Esophagus squamous epithelium (tissue), 5 donors: ENCODE results near the gene CCDC88C. TPM values are rescaled to one million over a fixed set of nuclear protein-coding genes. Genes with fewer than 3 reads are reported as not detected.

Source experiments
- DNase-seq: peaks from one replicate; lab custom pipeline; 2025; lab: John Stamatoyannopoulos, UW
- H3K27ac ChIP-seq, 4 donors: fragments of 200-600 bp; sonication (generic); one replicate each; pipeline ENCODE4 v1.5.1; 2016 to 2019; ENCODE audit warnings: mild to moderate bottlenecking in 1 of 4
- H3K27me3 ChIP-seq, 4 donors: fragments of 200-600 bp; sonication (generic); 1 replicate in 3 of 4; 2 replicates in 1 of 4; pipeline versions ENCODE4 v1.5.1 to v1.6.0; 2017 to 2021; ENCODE audit warnings: antibody characterized with exemption in 1 of 4
- H3K36me3 ChIP-seq, 3 donors: fragments of 200-600 bp; sonication (generic); one replicate each; pipeline ENCODE4 v1.5.1; 2016 to 2019
- H3K4me1 ChIP-seq, 3 donors: fragments of 200-600 bp; sonication (generic); one replicate each; pipeline ENCODE4 v1.5.1; 2017 to 2019
- H3K4me3 ChIP-seq, 4 donors: fragments of 200-600 bp; sonication (generic); 1 replicate in 3 of 4; 2 replicates in 1 of 4; pipeline ENCODE4 v1.5.1; 2016 to 2019; ENCODE audit warnings: mild to moderate bottlenecking in 2 of 4, moderate library complexity in 1 of 4
- H3K9me3 ChIP-seq, 3 donors: fragments of 200-600 bp; sonication (generic); one replicate each; pipeline ENCODE4 v1.5.1; 2016 to 2019
- POLR2A ChIP-seq, 4 donors: fragments of 450-650 bp; IDR thresholded peaks; one replicate each; pipeline ENCODE4 v1.6.1; 2017; ENCODE audit warnings: antibody characterized with exemption in 4 of 4, mild to moderate bottlenecking in 4 of 4, moderate library complexity in 3 of 4
- WGBS, 2 donors: methylation state at CpG; one replicate each; pipeline ENCODE4 v1.1.5; 2018; 5-methylcytosine and 5-hydroxymethylcytosine counted together
- intact Hi-C: fragments of 100-400 bp; cut with DNase I; formaldehyde crosslinking; loops from one replicate; pipeline ENCODE4 v1.15.0; 2022
- total RNA-seq, 4 donors: library from RNA; depleted of rRNA; stranded (reverse); fragments of >200 nt; gene quantifications; one replicate each; pipeline ENCODE4 v1.1.0, GENCODE V29; 2016
- TF ChIP-seq, protein P1 (sequence below), 6 experiments: fragments of 450-650 bp in 4 of 6; fragments of 200-600 bp in 2 of 6; sonication (generic) in 2 of 6; IDR thresholded peaks; one replicate each; pipeline ENCODE4 v1.5.1; 2016 to 2019; ENCODE audit warnings: antibody characterized with exemption in 6 of 6, mild to moderate bottlenecking in 4 of 6, moderate library complexity in 4 of 6
- donor health status: DM: yes; HTN: yes; CAD: no.

The CCDC88C gene
- total RNA-seq, 4 donors from 2014 or later = 23.2 to 31.5 (median 29.9) TPM

DNA sequence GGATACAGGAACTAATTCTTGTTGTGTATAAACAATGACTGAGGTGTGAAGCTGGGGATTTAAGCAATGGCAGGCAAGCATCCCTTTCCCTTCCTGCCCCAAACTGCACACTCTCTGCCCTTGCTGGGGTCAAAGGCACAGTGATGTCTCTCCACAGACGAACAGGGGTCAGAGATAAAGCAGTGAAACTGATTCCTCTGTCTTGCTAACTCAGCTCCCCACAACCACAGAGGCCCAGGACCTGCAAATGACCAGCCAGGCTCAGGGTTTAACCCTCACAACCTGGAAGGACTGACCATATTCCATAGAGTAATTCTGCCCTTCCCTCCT, 67.2 kb downstream of the CCDC88C start:
- Histone ChIP-seq H3K27me3 (no peaks in the 10 kb centered on the region), H3K27ac (peak overlapping the region; percentile 59 to 84 (median 64)), H3K9me3 (no peaks in the 10 kb centered on the region), H3K4me3 (peak overlapping the region in 2 of 4 donors; percentile 11 to 46), H3K36me3 (no peaks in the 10 kb centered on the region), H3K4me1 (peaks cover 40 to 91% (median 67%) of the 10 kb centered on the region in 3 donors)
- TF ChIP-seq, protein P1, sequence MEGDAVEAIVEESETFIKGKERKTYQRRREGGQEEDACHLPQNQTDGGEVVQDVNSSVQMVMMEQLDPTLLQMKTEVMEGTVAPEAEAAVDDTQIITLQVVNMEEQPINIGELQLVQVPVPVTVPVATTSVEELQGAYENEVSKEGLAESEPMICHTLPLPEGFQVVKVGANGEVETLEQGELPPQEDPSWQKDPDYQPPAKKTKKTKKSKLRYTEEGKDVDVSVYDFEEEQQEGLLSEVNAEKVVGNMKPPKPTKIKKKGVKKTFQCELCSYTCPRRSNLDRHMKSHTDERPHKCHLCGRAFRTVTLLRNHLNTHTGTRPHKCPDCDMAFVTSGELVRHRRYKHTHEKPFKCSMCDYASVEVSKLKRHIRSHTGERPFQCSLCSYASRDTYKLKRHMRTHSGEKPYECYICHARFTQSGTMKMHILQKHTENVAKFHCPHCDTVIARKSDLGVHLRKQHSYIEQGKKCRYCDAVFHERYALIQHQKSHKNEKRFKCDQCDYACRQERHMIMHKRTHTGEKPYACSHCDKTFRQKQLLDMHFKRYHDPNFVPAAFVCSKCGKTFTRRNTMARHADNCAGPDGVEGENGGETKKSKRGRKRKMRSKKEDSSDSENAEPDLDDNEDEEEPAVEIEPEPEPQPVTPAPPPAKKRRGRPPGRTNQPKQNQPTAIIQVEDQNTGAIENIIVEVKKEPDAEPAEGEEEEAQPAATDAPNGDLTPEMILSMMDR (IDR thresholded peaks at IDR 0.05) = no peak
- no peak for TF ChIP-seq POLR2A (IDR thresholded peaks at IDR 0.05)
- WGBS, 2 donors = no CpG with 5 or more reads among the region's 1 CpG
- no peak for DNase-seq
- intact Hi-C loops = no loop called here

DNA sequence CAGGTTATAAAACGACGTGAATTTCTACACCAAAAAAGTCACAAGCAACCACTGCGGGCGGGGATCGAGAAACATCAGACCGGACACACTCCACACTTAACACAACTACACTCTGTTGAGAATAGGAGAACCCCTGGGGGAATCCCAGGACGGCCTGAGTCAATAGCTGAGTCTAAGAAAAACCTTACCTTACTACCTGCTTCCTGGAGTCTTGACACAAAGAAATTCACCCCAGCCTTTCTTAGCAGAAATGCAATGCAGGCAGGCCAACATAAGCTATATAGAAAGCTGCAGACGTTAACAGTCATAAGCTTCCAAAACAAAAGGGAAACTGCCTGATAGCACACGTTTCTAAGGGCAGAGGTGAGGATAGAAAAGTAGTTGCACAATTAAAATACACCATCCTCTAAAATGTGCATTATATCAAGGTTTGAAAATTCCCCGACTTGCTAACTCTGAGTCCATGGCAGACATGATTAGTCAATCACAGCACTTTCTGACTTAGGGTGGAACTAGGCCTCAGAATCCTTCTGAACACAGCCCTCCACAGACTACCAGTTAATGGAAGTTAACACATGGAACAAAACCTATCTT, 68.0 kb downstream of the CCDC88C start:
- no peak for DNase-seq
- Histone ChIP-seq H3K36me3 (no peaks in the 10 kb centered on the region), H3K4me1 (peaks cover 39 to 83% (median 60%) of the 10 kb centered on the region in 3 donors), H3K4me3 (no peak overlapping the region), H3K27ac (peak overlapping the region; percentile 59 to 84 (median 64)), H3K27me3 (no peaks in the 10 kb centered on the region), H3K9me3 (no peaks in the 10 kb centered on the region)
- WGBS, 2 donors = 43 to 45% methylated on average over 9 to 10 of the region's 10 CpGs
- TF ChIP-seq, protein P1 (IDR thresholded peaks at IDR 0.05) = no peak
- no peak for TF ChIP-seq POLR2A (IDR thresholded peaks at IDR 0.05)
- intact Hi-C loops = no loop called here

DNA sequence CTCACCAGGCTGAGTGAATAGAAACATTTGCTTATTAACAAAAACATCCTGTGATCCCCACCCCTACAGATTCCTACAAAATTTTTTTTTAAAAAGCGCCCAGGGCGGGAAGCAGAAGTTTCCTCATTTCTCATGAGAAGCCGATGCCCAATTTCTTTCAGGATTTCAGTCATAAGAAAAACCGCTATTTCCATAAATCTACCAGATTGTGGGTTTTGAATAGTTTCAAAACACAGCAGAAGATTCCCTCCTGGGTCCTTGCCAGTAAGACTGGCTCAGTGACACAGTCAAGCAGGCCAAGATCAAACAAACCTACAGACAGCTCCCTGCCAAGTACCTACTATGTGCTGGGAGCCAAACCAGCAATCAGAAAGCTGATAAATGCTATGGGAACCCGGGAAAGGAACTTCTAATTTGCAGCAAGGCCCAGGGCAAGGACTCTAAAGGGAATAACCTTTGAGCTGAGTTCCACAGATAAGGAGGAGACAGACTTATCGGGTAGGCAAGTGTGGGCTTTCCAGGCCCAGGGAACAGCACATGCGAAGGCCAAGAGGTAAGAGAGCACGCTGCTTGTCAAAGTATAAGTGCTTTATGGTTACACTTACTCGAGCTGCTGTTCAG, 68.7 kb downstream of the CCDC88C start:
- H3K9me3 ChIP-seq = no peaks in the 10 kb centered on the region
- WGBS, 2 donors = 26 to 43% methylated on average over 7 to 9 of the region's 9 CpGs
- TF ChIP-seq, protein P1 (IDR thresholded peaks at IDR 0.05) = no peak
- TF ChIP-seq POLR2A (IDR thresholded peaks at IDR 0.05) = no peak
- no peaks in the 10 kb centered on the region for H3K36me3 ChIP-seq
- peaks cover 33 to 77% (median 54%) of the 10 kb centered on the region in 3 donors for H3K4me1 ChIP-seq
- intact Hi-C loops = no loop called here
- H3K4me3 ChIP-seq = no peak overlapping the region
- DNase-seq = no peak
- H3K27ac ChIP-seq = peak overlapping the region; percentile 59 to 84 (median 64)
- H3K27me3 ChIP-seq = no peaks in the 10 kb centered on the region

DNA sequence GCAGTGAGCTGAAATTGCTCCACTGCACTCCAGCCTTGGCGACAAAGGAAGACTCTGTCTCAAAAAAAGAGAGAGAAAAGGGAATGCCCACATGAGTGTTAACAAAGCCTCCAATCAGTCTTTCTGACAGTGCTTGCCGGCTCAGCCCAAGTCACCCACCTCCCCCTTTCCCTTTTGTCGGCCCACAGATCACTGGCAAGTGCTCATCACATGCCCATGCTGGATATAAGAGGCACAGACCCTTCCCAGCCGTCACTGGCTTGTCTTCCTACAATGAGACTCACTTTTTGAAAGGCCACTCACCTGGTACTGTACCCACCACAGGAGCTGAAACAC, 70.8 kb downstream of the CCDC88C start:
- Histone ChIP-seq H3K4me3 (no peak overlapping the region), H3K36me3 (peaks cover 0 to 10% (median 0%) of the 10 kb centered on the region in 3 donors), H3K4me1 (peaks cover 11 to 55% (median 33%) of the 10 kb centered on the region in 3 donors), H3K27me3 (no peaks in the 10 kb centered on the region), H3K9me3 (no peaks in the 10 kb centered on the region), H3K27ac (peak overlapping the region in 2 of 4 donors; percentile 28 to 46)
- TF ChIP-seq, protein P1 (IDR thresholded peaks at IDR 0.05) = no peak
- no peak for TF ChIP-seq POLR2A (IDR thresholded peaks at IDR 0.05)
- intact Hi-C loops = no loop called here
- 77 to 79% methylated on average over 4 of the region's 4 CpGs for WGBS, 2 donors
- DNase-seq = no peak

DNA sequence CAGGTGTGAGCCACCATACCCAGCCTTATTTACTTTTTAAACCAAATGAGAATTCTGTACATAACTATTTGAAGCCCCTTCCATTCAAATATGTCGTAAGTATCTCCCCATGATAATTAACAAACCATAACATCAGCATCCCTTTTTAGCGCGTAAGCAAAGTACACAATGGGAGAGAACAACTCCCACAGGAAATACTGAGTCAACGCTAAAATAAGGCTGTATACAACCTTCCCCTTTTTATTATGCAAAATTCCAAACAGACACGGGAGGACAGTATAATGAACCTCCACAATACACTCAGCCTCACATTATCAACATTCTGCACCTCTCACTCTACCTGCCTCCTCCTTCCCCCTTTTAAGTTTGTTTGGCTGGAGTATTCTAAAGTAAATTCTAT, 73.5 kb downstream of the CCDC88C start:
- TF ChIP-seq POLR2A (IDR thresholded peaks at IDR 0.05) = no peak
- TF ChIP-seq, protein P1 (IDR thresholded peaks at IDR 0.05) = no peak
- no peak for DNase-seq
- peaks cover 2 to 28% (median 9%) of the 10 kb centered on the region in 3 donors for H3K4me1 ChIP-seq
- intact Hi-C loops = no loop called here
- peaks cover 0 to 37% (median 6%) of the 10 kb centered on the region in 3 donors for H3K36me3 ChIP-seq
- WGBS, 2 donors = 66 to 67% methylated on average over 5 of the region's 5 CpGs
- no peak overlapping the region for H3K4me3 ChIP-seq
- no peaks in the 10 kb centered on the region for H3K9me3 ChIP-seq
- no peak overlapping the region for H3K27ac ChIP-seq
- H3K27me3 ChIP-seq = no peaks in the 10 kb centered on the region
